ENCODE measurements around the gene SRCAP. TPM values are rescaled to one million over a fixed set of nuclear protein-coding genes. Genes with fewer than 3 reads are reported as not detected.
A peak's percentile ranks its signal among the peaks of the same experiment; 100 is the strongest.

The SRCAP gene
- 4.6 and 8.8 TPM in 2 replicates for total RNA-seq (ENCODE audit: low replicate concordance)

- Histone ChIP-seq H3K27me3 (peaks cover 3% of the 10 kb centered on the region), H3K4me2 (peak within 1 kb of the TSS; percentile 99), H4K20me1 (ENCODE audit: low read depth) (peaks cover 36% of the 10 kb centered on the region), H3K79me2 (ENCODE audit: low read depth) (peaks cover 41% of the 10 kb centered on the region), H2AFZ (replicated peaks) (no peak within 1 kb of the TSS), H3K9me3 (ENCODE audit: low read depth) (no peaks in the 10 kb centered on the region), H3K27ac (peak within 1 kb of the TSS; percentile 99), H3K4me3 (peak within 1 kb of the TSS; percentile 89), H3K9ac (peak within 1 kb of the TSS; percentile 97), H3K36me3 (peaks cover 12% of the 10 kb centered on the region), H3F3A (ENCODE audit: low read depth) (peaks cover 31% of the 10 kb centered on the region), H3K4me1 (peaks cover 8% of the 10 kb centered on the region)
- Mint-ChIP-seq H3K4me3 (peak within 1 kb of the TSS; percentile 99), H3K27ac (peak within 1 kb of the TSS; percentile 99), H3K4me1 (peaks cover 19% of the 10 kb centered on the region), H3K27me3 (ENCODE audit: insufficient read depth, low read depth) (peaks cover 2% of the 10 kb centered on the region), H3K9me3 (no peaks in the 10 kb centered on the region), H3K36me3 (peaks cover 19% of the 10 kb centered on the region)
- TF ChIP-seq CTCF (IDR thresholded peaks at IDR 0.05) (no peak), EZH2 (IDR thresholded peaks at IDR 0.05) (no peak), EZH2phosphoT487 (IDR thresholded peaks at IDR 0.05) (no peak)
- DNase-seq (ENCODE audit: low spot score): peak; percentile 94
Measured at GRCh38 chr16:30698816-30699614, at the start of gene SRCAP. SRCAP (plus strand) TSS chr16:30699171; CDS start chr16:30700825, 1,654 bp downstream.

GRCh38 chr16:30649725-30650368, 49.1 kb upstream of the SRCAP start:
- Histone ChIP-seq H3K36me3 (no peaks in the 10 kb centered on the region), H3K27me3 (peaks cover 30% of the 10 kb centered on the region), H3K9me3 (ENCODE audit: low read depth) (no peaks in the 10 kb centered on the region), H3K79me2 (ENCODE audit: low read depth) (peaks cover 10% of the 10 kb centered on the region), H4K20me1 (ENCODE audit: low read depth) (no peaks in the 10 kb centered on the region), H3K4me2 (no peak overlapping the region), H3K27ac (no peak overlapping the region), H3K4me3 (no peak overlapping the region), H3K9ac (no peak overlapping the region), H3F3A (ENCODE audit: low read depth) (peaks cover 20% of the 10 kb centered on the region), H3K4me1 (peaks cover 4% of the 10 kb centered on the region), H2AFZ (replicated peaks) (peak overlapping the region; percentile 60)
- TF ChIP-seq CTCF (IDR thresholded peaks at IDR 0.05) (no peak), EZH2 (IDR thresholded peaks at IDR 0.05) (no peak), EZH2phosphoT487 (IDR thresholded peaks at IDR 0.05) (no peak)
- Mint-ChIP-seq H3K4me1 (peaks cover 19% of the 10 kb centered on the region), H3K4me3 (peak overlapping the region; percentile 97), H3K27ac (peak overlapping the region; percentile 96), H3K36me3 (peaks cover 5% of the 10 kb centered on the region), H3K27me3 (ENCODE audit: insufficient read depth, low read depth) (peaks cover 9% of the 10 kb centered on the region), H3K9me3 (no peaks in the 10 kb centered on the region)
- DNase-seq (ENCODE audit: low spot score): no peak

GRCh38 chr16:30650369-30651123, 48.4 kb upstream of the SRCAP start, which contains the start of gene PRR14:
PRR14 (plus strand) TSS chr16:30650960; CDS start chr16:30651646, 686 bp downstream.
- Histone ChIP-seq H3K4me1 (peaks cover 4% of the 10 kb centered on the region), H3K36me3 (no peaks in the 10 kb centered on the region), H2AFZ (replicated peaks) (peak within 1 kb of the TSS; percentile 71), H3F3A (ENCODE audit: low read depth) (peaks cover 20% of the 10 kb centered on the region), H3K27me3 (peaks cover 23% of the 10 kb centered on the region), H3K27ac (peak within 1 kb of the TSS; percentile 71), H3K9me3 (ENCODE audit: low read depth) (no peaks in the 10 kb centered on the region), H3K4me3 (peak within 1 kb of the TSS; percentile 72), H4K20me1 (ENCODE audit: low read depth) (no peaks in the 10 kb centered on the region), H3K4me2 (peak within 1 kb of the TSS; percentile 80), H3K79me2 (ENCODE audit: low read depth) (peaks cover 10% of the 10 kb centered on the region), H3K9ac (peak within 1 kb of the TSS; percentile 51)
- H3K27ac Mint-ChIP-seq: peak within 1 kb of the TSS; percentile 96
- H3K27me3 Mint-ChIP-seq (ENCODE audit: insufficient read depth, low read depth): peaks cover 9% of the 10 kb centered on the region
- DNase-seq (ENCODE audit: low spot score): peak; percentile 99
- TF ChIP-seq EZH2 (IDR thresholded peaks at IDR 0.05) (no peak), CTCF (IDR thresholded peaks at IDR 0.05) (peak; percentile 28), EZH2phosphoT487 (IDR thresholded peaks at IDR 0.05) (no peak)
- H3K4me1 Mint-ChIP-seq: peaks cover 19% of the 10 kb centered on the region
- no peaks in the 10 kb centered on the region for H3K9me3 Mint-ChIP-seq
- peak within 1 kb of the TSS; percentile 97 for H3K4me3 Mint-ChIP-seq
- H3K36me3 Mint-ChIP-seq: peaks cover 8% of the 10 kb centered on the region

Measured in neural progenitor cell (in vitro differentiated cells).